A673 (cell line): ENCODE results near the gene INSYN1. TPM values are rescaled to one million over a fixed set of nuclear protein-coding genes. Genes with fewer than 3 reads are reported as not detected.

ENCODE experiments used
- BruUV-seq: library from RNA; stranded (reverse); fragments of 400-500 nt; replicated peaks from 2 replicates; lab custom pipeline; 2021; lab: Mats Ljungman, UMichigan
- CTCF ChIA-PET: fragments of 300-600 bp; sonication (Branson Sonifier 250); formaldehyde crosslinking; loops from one replicate; lab custom pipeline; 2022; ENCODE audit warnings: antibody characterized with exemption; lab: Charles Lee
- POLR2A ChIA-PET: fragments of 300-600 bp; sonication (Branson Sonifier 250); formaldehyde crosslinking; loops from one replicate; lab custom pipeline; 2022; ENCODE audit warnings: antibody characterized with exemption; ENCODE audit not compliant: low non-redundant PET; lab: Charles Lee
- DNase-seq: peaks from one replicate; pipeline ENCODE4 v3.0.0-alpha.2; 2015; ENCODE audit warnings: low spot score
- H3K27ac ChIP-seq: fragments of 200-600 bp; sonication (generic); 2 replicates; pipeline ENCODE4 v1.5.1; 2016; ENCODE audit warnings: mixed run types, low read depth, mild to moderate bottlenecking, mixed read lengths, antibody characterized with exemption, low read length; ENCODE audit not compliant: poor library complexity, severe bottlenecking
- H3K27me3 ChIP-seq: fragments of 200-600 bp; sonication (generic); replicated peaks from 2 replicates; pipeline ENCODE4 v1.6.1; 2017; ENCODE audit warnings: mixed run types, low read depth, mild to moderate bottlenecking, mixed read lengths, antibody characterized with exemption, low read length; ENCODE audit not compliant: insufficient read depth, poor library complexity
- H3K36me3 ChIP-seq: fragments of 200-600 bp; sonication (generic); 2 replicates; pipeline ENCODE4 v1.6.1; 2016; ENCODE audit warnings: mixed run types, mild to moderate bottlenecking, mixed read lengths, antibody characterized with exemption, low read length; ENCODE audit not compliant: insufficient read depth, poor library complexity, severe bottlenecking
- H3K4me1 ChIP-seq: fragments of 200-600 bp; sonication (generic); 2 replicates; pipeline ENCODE4 v1.6.1; 2017; ENCODE audit warnings: mixed run types, mild to moderate bottlenecking, mixed read lengths, antibody characterized with exemption, low read length; ENCODE audit not compliant: insufficient read depth, poor library complexity, severe bottlenecking
- H3K4me3 ChIP-seq: fragments of 200-600 bp; sonication (generic); 2 replicates; pipeline ENCODE4 v1.5.1; 2016; ENCODE audit warnings: low read depth, mixed run types, mild to moderate bottlenecking, mixed read lengths, low read length; ENCODE audit not compliant: poor library complexity, severe bottlenecking
- H3K9me3 ChIP-seq: fragments of 200-600 bp; sonication (generic); 2 replicates; pipeline ENCODE4 v1.6.1; 2016; ENCODE audit warnings: mixed run types, low read depth, mild to moderate bottlenecking, mixed read lengths, antibody characterized with exemption, low read length; ENCODE audit not compliant: poor library complexity, severe bottlenecking
- CTCF ChIP-seq: fragments of 300-800, 200-600 bp; sonication (generic); conservative IDR thresholded peaks from 2 replicates; pipeline ENCODE4 v1.5.1; 2017; ENCODE audit warnings: low read depth, mild to moderate bottlenecking, antibody characterized with exemption, low read length, moderate library complexity, mixed read lengths
- EZH2 ChIP-seq: fragments of 200-600 bp; sonication (generic); IDR thresholded peaks from 2 replicates; pipeline ENCODE4 v1.6.1; 2017; ENCODE audit warnings: borderline replicate concordance, low read depth, mild to moderate bottlenecking, mixed read lengths, antibody characterized with exemption, low read length; ENCODE audit not compliant: poor library complexity, severe bottlenecking
- intact Hi-C: fragments of 100-400 bp; cut with micrococcal nuclease; formaldehyde crosslinking; loops from one replicate; pipeline ENCODE4 v1.10.0; 2022; ENCODE audit not compliant: unreplicated experiment
- total RNA-seq: library from RNA; stranded (reverse); gene quantifications from 2 replicates; pipeline ENCODE4 v1.2.3, GENCODE V29; 2021

Gene INSYN1
- total RNA-seq, 1 experiment from 2014 or later, result 0.54 TPM

- ChIA-PET CTCF (no interaction called here), POLR2A (interaction anchor here (0.6 kb wide), 1 partner anchor 12 kb away, joined by 5 read pairs; no protein-coding TSS in a partner anchor)
- peaks cover 10% of the 10 kb centered on the region for H3K36me3 ChIP-seq
- no peak for DNase-seq
- H3K27me3 ChIP-seq, result no peaks in the 10 kb centered on the region
- no peaks in the 10 kb centered on the region for H3K9me3 ChIP-seq
- H3K27ac ChIP-seq, result no peak overlapping the region
- H3K4me1 ChIP-seq, result no peaks in the 10 kb centered on the region
- intact Hi-C loops, result no loop called here
- H3K4me3 ChIP-seq, result no peak overlapping the region
- BruUV-seq, result no TSS peak
- no peak for TF ChIP-seq EZH2
- no peak for TF ChIP-seq CTCF
Observed at GRCh38 chr15:73709686-73710085, 43.5 kb downstream of the INSYN1 start.

GRCh38 chr15:73709241-73709640 is 43.9 kb downstream of the INSYN1 start:
- POLR2A ChIA-PET, result no interaction called here
- no peaks in the 10 kb centered on the region for H3K4me1 ChIP-seq
- CTCF ChIA-PET, result no interaction called here
- no peak overlapping the region for H3K4me3 ChIP-seq
- BruUV-seq, result no TSS peak
- H3K27ac ChIP-seq, result no peak overlapping the region
- peaks cover 14% of the 10 kb centered on the region for H3K36me3 ChIP-seq
- no peaks in the 10 kb centered on the region for H3K27me3 ChIP-seq
- DNase-seq, result no peak
- no peaks in the 10 kb centered on the region for H3K9me3 ChIP-seq
- intact Hi-C loops, result no loop called here
- TF ChIP-seq CTCF (no peak), EZH2 (no peak)

- no TSS peak for BruUV-seq
- peaks cover 15% of the 10 kb centered on the region for H3K36me3 ChIP-seq
- intact Hi-C loops, result no loop called here
- POLR2A ChIA-PET, result no interaction called here
- H3K4me1 ChIP-seq, result no peaks in the 10 kb centered on the region
- H3K27me3 ChIP-seq, result no peaks in the 10 kb centered on the region
- TF ChIP-seq CTCF, result no peak
- no peak for TF ChIP-seq EZH2
- CTCF ChIA-PET, result no interaction called here
- H3K27ac ChIP-seq, result no peak overlapping the region
- no peak for DNase-seq
- no peak overlapping the region for H3K4me3 ChIP-seq
- H3K9me3 ChIP-seq, result no peaks in the 10 kb centered on the region
Observed at GRCh38 chr15:73708691-73709090, 44.5 kb downstream of the INSYN1 start.
